Tibial nerve (tissue), 4 donors: Measurements from ENCODE around the gene SRGAP3. TPM values are rescaled to one million over a fixed set of nuclear protein-coding genes. Genes with fewer than 3 reads are reported as not detected.

Experiments used
- DNase-seq, 2 donors: peaks; one replicate each; pipeline ENCODE4 v3.0.0-alpha.2; 2019; ENCODE audit warnings: low spot score in 2 of 2
- H3K27ac ChIP-seq, 4 donors: fragments of 200-600 bp; sonication (generic) in 3 of 4; one replicate each; pipeline ENCODE4 v1.5.1; 2017 to 2019; ENCODE audit warnings: mild to moderate bottlenecking in 1 of 4
- H3K27me3 ChIP-seq, 2 donors: fragments of 200-600 bp; sonication (generic) in 1 of 2; one replicate each; pipeline versions ENCODE4 v1.5.1 to v1.6.0; 2017 to 2019
- H3K36me3 ChIP-seq, 3 donors: fragments of 200-600 bp; sonication (generic); one replicate each; pipeline ENCODE4 v1.5.1; 2018 to 2019
- H3K4me1 ChIP-seq, 4 donors: fragments of 200-600 bp; sonication (generic) in 3 of 4; one replicate each; pipeline ENCODE4 v1.5.1; 2017 to 2019
- H3K4me3 ChIP-seq, 4 donors: fragments of 200-600 bp; sonication (generic) in 3 of 4; one replicate each; pipeline ENCODE4 v1.5.1; 2017 to 2019; ENCODE audit warnings: mild to moderate bottlenecking in 1 of 4, moderate library complexity in 1 of 4
- H3K9me3 ChIP-seq, 4 donors: fragments of 200-600 bp; sonication (generic) in 3 of 4; one replicate each; pipeline ENCODE4 v1.5.1; 2017 to 2019
- EP300 ChIP-seq, 2 donors: sonication (generic); formaldehyde crosslinking; IDR thresholded peaks; one replicate each; pipeline ENCODE4 v1.6.1; 2017; ENCODE audit warnings: antibody characterized with exemption in 2 of 2, mild to moderate bottlenecking in 1 of 2
- POLR2A ChIP-seq, 2 donors: fragments of 450-650 bp; IDR thresholded peaks; one replicate each; pipeline ENCODE4 v1.6.1; 2017; ENCODE audit warnings: antibody characterized with exemption in 2 of 2, mild to moderate bottlenecking in 2 of 2, moderate library complexity in 2 of 2
- WGBS, 2 donors: methylation state at CpG; one replicate each; pipeline ENCODE4 v1.1.5; 2018; 5-methylcytosine and 5-hydroxymethylcytosine counted together
- total RNA-seq, 4 donors: library from RNA; depleted of rRNA; stranded (reverse); fragments of >200 nt; gene quantifications; one replicate each; pipeline ENCODE4 v1.1.0, GENCODE V29; 2016
- TF ChIP-seq, protein P1 (sequence below), 5 experiments: fragments of 200-600 bp in 3 of 5; fragments of 450-650 bp in 2 of 5; sonication (generic) in 3 of 5; IDR thresholded peaks; one replicate each; pipeline ENCODE4 v1.5.1; 2016 to 2019; ENCODE audit warnings: antibody characterized with exemption in 5 of 5, mild to moderate bottlenecking in 3 of 5, moderate library complexity in 2 of 5

The SRGAP3 gene
- total RNA-seq, 4 donors from 2014 or later = 11.7 to 18.0 (median 15.1) TPM

DNA sequence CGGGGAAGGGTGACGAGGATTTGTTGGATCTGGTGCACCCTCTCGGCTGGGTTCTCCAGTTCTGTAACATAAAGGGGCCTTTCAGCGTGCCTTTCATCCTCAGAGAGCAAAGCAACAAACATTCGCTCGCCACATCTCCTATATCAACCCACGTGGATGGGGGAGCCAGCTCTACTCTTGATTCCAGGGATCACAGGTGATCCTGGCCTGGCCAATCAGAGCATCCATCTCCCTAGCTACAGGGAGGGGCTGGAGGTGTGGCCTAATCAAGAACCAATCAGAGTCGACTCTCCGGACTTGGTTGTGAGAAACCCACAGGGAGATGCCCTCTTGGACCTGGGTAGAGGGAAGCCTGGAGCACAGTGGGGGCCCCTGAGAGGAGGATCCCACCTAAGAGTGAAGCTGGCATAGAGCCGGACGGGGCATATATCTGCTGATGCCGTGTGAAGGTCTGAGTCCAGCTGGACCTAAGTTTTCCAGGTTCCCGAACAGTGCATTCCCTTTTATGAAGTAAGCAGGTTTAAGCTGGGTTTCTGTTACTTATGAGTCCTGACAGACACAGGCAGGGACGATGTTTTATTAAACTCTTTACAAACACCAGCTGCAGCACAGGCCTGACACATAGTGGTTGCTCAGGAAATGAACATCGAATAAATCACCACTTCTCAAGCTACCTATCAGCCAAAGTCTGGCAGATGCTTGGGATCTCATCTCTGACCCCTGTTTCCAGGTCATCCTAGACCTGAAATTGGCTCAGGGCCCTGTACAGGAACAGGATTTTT, 235.5 kb downstream of the SRGAP3 start:
- Histone ChIP-seq H3K27me3 (no peaks in the 10 kb centered on the region), H3K27ac (no peak overlapping the region), H3K4me3 (no peak overlapping the region), H3K9me3 (no peaks in the 10 kb centered on the region), H3K4me1 (no peaks in the 10 kb centered on the region), H3K36me3 (peaks cover 0 to 48% (median 0%) of the 10 kb centered on the region in 3 donors)
- WGBS, 2 donors = 93% methylated on average over 15 of the region's 15 CpGs
- TF ChIP-seq EP300 (IDR thresholded peaks at IDR 0.05) (no peak), POLR2A (IDR thresholded peaks at IDR 0.05) (no peak)
- TF ChIP-seq, protein P1, sequence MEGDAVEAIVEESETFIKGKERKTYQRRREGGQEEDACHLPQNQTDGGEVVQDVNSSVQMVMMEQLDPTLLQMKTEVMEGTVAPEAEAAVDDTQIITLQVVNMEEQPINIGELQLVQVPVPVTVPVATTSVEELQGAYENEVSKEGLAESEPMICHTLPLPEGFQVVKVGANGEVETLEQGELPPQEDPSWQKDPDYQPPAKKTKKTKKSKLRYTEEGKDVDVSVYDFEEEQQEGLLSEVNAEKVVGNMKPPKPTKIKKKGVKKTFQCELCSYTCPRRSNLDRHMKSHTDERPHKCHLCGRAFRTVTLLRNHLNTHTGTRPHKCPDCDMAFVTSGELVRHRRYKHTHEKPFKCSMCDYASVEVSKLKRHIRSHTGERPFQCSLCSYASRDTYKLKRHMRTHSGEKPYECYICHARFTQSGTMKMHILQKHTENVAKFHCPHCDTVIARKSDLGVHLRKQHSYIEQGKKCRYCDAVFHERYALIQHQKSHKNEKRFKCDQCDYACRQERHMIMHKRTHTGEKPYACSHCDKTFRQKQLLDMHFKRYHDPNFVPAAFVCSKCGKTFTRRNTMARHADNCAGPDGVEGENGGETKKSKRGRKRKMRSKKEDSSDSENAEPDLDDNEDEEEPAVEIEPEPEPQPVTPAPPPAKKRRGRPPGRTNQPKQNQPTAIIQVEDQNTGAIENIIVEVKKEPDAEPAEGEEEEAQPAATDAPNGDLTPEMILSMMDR (IDR thresholded peaks at IDR 0.05) = no peak
- no peak for DNase-seq

DNA sequence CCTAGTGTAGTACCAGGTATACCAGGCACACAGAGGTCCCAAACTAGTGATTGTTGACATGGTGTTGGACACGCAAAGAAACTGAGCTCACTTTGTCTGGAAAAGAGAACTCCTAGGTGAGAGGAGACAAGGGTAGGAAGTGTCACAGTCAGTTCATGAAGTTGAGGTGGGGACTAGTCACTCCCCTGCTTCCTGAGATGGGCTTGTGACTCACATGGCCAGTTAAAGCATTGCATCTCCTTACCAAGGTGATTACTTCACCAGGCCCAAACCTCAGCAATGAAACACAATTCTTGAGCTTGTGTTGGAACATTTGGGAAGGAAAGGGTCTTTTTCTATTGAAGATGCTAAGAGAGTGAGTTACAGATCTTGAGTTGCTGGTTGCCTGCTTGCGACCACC, 236.9 kb downstream of the SRGAP3 start:
- H3K36me3 ChIP-seq = peaks cover 0 to 62% (median 0%) of the 10 kb centered on the region in 3 donors
- WGBS, 2 donors = 91 to 96% methylated on average over 2 of the region's 2 CpGs
- no peaks in the 10 kb centered on the region for H3K4me1 ChIP-seq
- TF ChIP-seq, protein P1 (IDR thresholded peaks at IDR 0.05) = no peak
- no peak for TF ChIP-seq POLR2A (IDR thresholded peaks at IDR 0.05)
- no peak for TF ChIP-seq EP300 (IDR thresholded peaks at IDR 0.05)
- H3K9me3 ChIP-seq = no peaks in the 10 kb centered on the region
- H3K27me3 ChIP-seq = no peaks in the 10 kb centered on the region
- no peak for DNase-seq
- H3K4me3 ChIP-seq = no peak overlapping the region
- H3K27ac ChIP-seq = no peak overlapping the region

DNA sequence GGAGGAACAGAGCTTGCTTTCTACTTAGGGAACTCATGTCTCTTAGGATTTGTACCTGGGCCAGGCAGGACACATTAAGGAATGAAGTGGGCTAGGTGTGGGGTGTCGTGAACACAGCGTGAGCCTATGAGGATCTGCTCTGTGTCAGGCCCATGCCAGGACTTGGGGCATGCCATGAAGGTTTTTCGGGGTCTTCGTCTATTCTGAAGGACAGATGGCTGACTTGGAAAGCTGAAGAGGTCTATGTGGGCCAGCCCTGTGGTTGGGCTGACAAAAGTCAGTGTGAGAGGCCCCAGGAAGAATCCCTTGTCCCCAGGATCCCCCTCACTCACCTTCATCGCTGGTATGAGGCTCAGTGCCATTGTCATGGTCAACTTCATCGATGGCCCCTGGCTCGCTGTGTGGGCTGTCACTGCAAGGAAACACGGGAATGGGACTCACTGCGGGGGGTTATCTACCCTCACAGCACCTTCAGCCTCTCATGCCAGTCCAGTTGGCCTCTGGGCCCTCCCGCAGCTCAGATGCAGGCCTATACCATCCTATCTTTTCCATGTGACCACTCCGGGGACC, 239.4 kb downstream of the SRGAP3 start:
- 93 to 94% methylated on average over 11 of the region's 11 CpGs for WGBS, 2 donors
- Histone ChIP-seq H3K27me3 (no peaks in the 10 kb centered on the region), H3K4me1 (no peaks in the 10 kb centered on the region), H3K27ac (no peak overlapping the region), H3K4me3 (no peak overlapping the region), H3K9me3 (no peaks in the 10 kb centered on the region), H3K36me3 (peaks cover 0 to 64% (median 0%) of the 10 kb centered on the region in 3 donors)
- TF ChIP-seq, protein P1 (IDR thresholded peaks at IDR 0.05) = no peak
- TF ChIP-seq POLR2A (IDR thresholded peaks at IDR 0.05) (no peak), EP300 (IDR thresholded peaks at IDR 0.05) (no peak)
- no peak for DNase-seq

DNA sequence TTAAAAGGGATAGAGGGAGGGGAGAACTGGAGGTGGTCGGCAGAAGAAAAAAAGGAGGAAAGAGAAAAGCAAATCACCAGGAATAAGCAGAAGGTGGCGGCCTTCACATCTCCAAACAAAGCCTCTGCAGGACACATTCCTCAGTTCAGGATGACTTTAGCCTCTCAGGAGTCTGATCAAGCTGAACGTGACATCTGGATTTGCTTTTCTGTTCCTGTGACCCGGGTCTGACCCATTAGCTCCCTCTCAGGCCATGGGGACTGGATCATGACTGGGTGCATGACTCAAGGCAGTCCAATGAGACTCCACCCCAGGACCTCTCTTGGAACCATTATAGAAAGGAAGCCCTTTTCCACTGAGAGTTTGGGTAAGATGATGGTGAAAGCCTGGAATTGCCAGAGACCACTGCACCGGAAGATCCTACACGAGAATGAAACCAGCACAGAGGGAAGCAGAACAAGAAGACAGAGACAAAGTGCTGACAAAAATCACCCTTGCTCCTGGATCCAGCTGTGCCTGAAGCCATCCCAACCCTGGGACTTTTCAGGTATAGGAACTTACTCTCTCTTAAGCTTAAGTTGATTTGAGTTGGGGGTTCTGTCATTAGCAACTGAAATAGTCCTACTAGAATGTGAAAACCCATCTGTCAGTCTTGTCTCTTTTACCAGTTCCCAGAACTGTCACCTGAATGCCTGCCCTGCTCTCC, 240.7 kb downstream of the SRGAP3 start:
- TF ChIP-seq EP300 (IDR thresholded peaks at IDR 0.05) = no peak
- TF ChIP-seq, protein P1 (IDR thresholded peaks at IDR 0.05) = no peak
- no peak for TF ChIP-seq POLR2A (IDR thresholded peaks at IDR 0.05)
- Histone ChIP-seq H3K9me3 (no peaks in the 10 kb centered on the region), H3K36me3 (peaks cover 0 to 54% (median 0%) of the 10 kb centered on the region in 3 donors), H3K27ac (no peak overlapping the region), H3K27me3 (no peaks in the 10 kb centered on the region), H3K4me1 (no peaks in the 10 kb centered on the region), H3K4me3 (no peak overlapping the region)
- DNase-seq = no peak
- 56 to 62% methylated on average over 6 of the region's 6 CpGs for WGBS, 2 donors

DNA sequence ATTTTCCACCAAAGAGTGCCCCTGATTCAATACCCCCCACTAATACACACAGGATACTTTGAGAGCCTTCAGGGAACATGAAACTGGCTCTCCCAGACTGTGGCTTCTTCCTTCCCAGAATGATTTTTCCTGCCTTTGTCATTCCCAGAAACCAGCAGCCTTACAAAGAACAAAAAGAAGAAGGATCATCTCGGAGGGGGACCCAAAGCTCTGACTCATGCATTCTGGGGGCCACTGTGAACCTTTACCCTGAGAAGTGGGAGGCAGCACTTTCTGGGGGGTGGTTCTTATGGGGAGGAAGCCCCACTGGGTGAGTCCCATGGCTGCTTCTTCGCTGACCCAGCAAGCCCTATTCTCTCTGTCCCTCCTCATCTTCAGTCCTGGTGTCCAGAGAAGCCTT, 241.5 kb downstream of the SRGAP3 start:
- no peaks in the 10 kb centered on the region for H3K27me3 ChIP-seq
- H3K27ac ChIP-seq = no peak overlapping the region
- no peak for DNase-seq
- H3K36me3 ChIP-seq = peaks cover 0 to 46% (median 0%) of the 10 kb centered on the region in 3 donors
- no peaks in the 10 kb centered on the region for H3K4me1 ChIP-seq
- 63 to 65% methylated on average over 2 of the region's 2 CpGs for WGBS, 2 donors
- no peak overlapping the region for H3K4me3 ChIP-seq
- H3K9me3 ChIP-seq = no peaks in the 10 kb centered on the region
- TF ChIP-seq EP300 (IDR thresholded peaks at IDR 0.05) (no peak), POLR2A (IDR thresholded peaks at IDR 0.05) (no peak)
- TF ChIP-seq, protein P1 (IDR thresholded peaks at IDR 0.05) = no peak
